NCI-H345 (cell line): Measurements from ENCODE around the gene SMIM41.

Source experiments
- DNase-seq: peaks from one replicate; lab custom pipeline; 2025; lab: John Stamatoyannopoulos, UW

The SMIM41 gene

GRCh38 chr12:52122540-52122871, 43.0 kb downstream of the SMIM41 start:
- no peak for DNase-seq

- DNase-seq: no peak
Measured at GRCh38 chr12:52122904-52123303, 43.4 kb downstream of the SMIM41 start.

GRCh38 chr12:52123487-52124186, 44.1 kb downstream of the SMIM41 start:
- DNase-seq: no peak

- peak; percentile 82 for DNase-seq
Measured at GRCh38 chr12:52125476-52125900, 46.0 kb downstream of the SMIM41 start.

GRCh38 chr12:52126050-52126604, 46.6 kb downstream of the SMIM41 start:
- DNase-seq: no peak

- DNase-seq: no peak
Measured at GRCh38 chr12:52126605-52127578, 47.4 kb downstream of the SMIM41 start.

- DNase-seq: no peak
Measured at GRCh38 chr12:52127683-52128450, 48.4 kb downstream of the SMIM41 start.

- DNase-seq: peak; percentile 94
Measured at GRCh38 chr12:52130711-52131110, 51.2 kb downstream of the SMIM41 start.

GRCh38 chr12:52132754-52133161, 53.3 kb downstream of the SMIM41 start:
- no peak for DNase-seq

- DNase-seq: no peak
Measured at GRCh38 chr12:52137746-52138145, 58.2 kb downstream of the SMIM41 start.

GRCh38 chr12:52139147-52139546, 59.6 kb downstream of the SMIM41 start:
- DNase-seq: no peak

GRCh38 chr12:52139579-52140062, 60.1 kb downstream of the SMIM41 start:
- DNase-seq: peak; percentile 79

- no peak for DNase-seq
Measured at GRCh38 chr12:52141306-52141705, 61.8 kb downstream of the SMIM41 start.

GRCh38 chr12:52141875-52142274, 62.4 kb downstream of the SMIM41 start:
- no peak for DNase-seq

- DNase-seq: no peak
Measured at GRCh38 chr12:52142431-52142830, 62.9 kb downstream of the SMIM41 start.

GRCh38 chr12:52144512-52145227, 65.2 kb downstream of the SMIM41 start:
- DNase-seq: no peak

- DNase-seq: no peak
Measured at GRCh38 chr12:52145228-52146088, 66.0 kb downstream of the SMIM41 start.

- no peak for DNase-seq
Measured at GRCh38 chr12:52146089-52146821, 66.8 kb downstream of the SMIM41 start.

GRCh38 chr12:52146822-52147366, 67.4 kb downstream of the SMIM41 start:
- no peak for DNase-seq
